CD4-positive, alpha-beta T cell treated with Interleukin-17A for 4 hours (primary cell): ENCODE data around the gene MSI2.

Experiments used
- DNase-seq: peaks from one replicate; pipeline ENCODE4 v3.0.0-alpha.2; 2020; ENCODE audit warnings: mixed read lengths

The MSI2 gene

GRCh38 chr17:57707892-57708291, 451.6 kb downstream of the MSI2 start:
- no peak for DNase-seq

DNA sequence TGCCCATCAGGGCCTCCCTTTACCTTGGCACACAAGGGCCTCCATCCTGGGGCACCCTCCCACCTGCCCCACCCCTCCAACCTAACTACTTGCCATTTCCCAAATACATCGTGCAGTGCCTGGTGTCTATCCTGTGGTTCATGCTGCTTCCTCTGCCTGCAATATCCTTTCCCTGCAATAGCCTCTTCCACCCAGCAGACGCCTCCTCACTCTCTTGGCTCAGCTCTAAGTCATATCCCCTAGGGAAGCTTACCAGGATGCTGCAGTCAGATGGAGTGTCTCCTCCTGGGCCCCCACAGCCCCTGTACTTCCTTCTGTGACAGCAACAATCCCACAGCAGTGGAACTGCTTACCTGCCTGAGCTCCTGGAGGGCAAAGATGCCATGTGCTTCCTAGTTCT, 452.1 kb downstream of the MSI2 start:
- DNase-seq = no peak

- DNase-seq = no peak
Observed at GRCh38 chr17:57713140-57713539, 456.8 kb downstream of the MSI2 start.

DNA sequence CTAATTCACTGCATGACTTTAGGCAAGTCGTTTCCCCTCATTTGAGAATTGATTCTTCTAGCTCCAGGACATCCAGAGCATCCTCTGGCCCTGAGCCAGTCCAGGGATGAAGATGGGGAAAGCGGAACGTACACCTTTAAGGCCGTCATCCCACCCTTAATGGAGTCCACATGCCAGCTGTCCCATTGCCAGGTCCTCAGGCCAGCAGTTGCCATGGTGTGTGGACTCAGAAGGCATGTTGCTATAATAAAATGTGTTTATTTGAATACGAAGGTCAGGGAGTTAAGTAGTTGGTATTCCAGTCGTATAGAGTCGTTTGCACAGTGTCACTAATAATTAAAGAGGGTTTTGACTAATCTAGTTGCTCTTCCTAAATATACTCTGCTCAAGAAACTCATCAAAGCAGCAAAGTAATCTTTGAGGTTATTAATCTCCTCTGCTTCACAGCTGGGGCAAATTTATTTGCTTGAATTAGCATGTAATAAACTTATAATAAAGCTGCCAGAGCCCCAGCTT, 458.4 kb downstream of the MSI2 start:
- DNase-seq = no peak

DNA sequence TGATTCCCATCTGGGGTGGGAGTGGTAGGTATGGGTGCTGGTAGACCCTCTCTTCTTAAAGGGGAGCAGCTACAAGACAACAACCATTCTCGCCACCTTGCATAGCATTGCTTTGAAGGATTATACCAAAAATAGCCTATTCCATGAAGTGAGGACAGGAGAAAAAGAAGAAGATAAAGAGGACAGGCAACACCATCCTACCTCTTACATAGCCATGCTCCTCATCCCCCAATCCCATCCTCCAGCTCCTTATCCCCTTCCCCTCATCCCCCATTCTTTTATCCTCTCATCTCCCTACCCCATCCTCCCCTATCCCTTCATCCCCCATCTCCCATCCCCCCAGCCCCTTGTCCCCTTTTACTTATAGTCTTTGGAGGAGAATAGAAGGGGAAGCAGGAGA, 459.7 kb downstream of the MSI2 start:
- no peak for DNase-seq

DNA sequence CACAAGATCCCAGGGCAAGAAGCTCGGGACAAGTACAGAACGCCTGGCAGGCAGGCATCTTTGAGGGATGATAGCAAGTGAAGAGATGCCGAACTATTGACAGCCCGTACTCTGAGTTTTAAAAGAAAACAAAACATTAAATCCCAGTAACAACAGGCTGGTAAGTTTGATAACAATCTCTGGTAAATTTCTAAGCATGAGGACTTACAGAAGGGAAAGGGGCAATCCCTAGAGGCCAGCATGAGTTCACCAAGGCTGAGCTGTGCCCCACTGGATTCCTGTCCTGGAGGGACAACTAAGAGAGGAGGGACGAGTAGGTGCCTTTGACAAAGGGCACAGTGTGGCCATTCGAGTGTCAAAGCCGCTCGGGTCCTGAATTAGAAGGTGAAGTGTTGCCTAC, 462.6 kb downstream of the MSI2 start:
- DNase-seq = no peak

DNA sequence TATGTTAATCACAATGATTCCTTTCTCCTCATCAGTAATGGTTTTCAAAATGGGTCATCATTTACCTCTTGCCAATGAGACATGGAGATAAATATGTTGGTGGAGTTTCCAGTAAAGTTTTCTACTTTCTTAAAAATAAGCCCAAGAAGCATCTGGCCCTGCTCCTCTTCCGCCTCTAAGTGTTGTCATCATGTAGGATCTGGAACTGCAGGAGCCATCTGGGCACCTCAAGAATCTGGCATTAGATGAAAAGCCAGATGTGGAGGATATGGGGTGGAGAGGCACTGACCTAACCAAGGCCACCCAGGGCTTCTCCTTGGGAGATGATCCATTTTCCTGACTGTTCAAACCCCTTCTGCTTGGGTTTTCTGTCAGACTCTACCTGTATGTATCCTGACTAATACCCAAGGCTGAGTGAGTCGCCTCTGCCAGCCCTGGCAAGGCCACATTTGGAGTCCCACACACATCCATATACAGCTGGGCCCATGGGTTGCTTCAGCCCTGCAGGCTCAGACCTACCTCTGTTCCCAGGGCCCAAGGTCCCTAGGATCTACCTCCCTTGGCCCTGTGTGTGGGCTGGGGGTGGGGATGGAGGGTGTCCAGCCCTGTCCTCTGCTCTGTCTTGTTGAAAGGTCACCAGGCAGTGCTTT, 464.2 kb downstream of the MSI2 start:
- no peak for DNase-seq

DNA sequence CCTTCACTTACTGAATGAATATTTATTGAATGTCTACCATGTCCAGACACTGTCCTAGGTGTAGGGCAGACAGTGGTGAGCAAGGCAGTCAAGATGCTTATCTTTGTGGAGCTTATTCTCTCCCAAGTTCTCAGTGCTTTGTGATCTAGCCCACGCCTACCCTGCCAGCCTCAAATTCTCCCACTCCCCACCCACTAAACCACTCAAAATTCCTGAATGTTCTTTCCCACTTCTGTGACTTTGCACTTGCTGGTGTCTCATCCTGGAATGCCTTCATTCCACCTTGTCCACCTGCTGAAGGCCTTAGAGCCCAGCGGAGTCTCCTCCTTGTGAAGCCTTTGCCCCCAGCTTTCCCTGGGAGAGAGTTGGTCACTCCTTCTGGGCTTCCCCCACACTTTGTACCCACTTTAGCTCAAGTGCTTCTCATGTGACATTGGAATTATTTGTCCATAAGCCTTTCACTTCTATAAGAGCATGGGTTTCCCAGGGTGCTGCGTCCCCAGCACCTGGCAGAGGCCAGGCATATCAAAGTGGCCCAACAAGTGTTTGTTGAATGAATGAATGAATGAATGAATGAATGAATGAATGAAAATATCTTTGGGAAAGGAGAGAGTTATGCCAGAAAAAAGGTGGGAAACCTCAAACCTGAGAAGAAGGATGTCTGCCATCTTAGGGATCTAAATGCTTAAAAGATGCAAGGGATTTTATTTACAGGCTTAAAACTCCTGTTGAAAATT, 465.8 kb downstream of the MSI2 start:
- DNase-seq = no peak

DNA sequence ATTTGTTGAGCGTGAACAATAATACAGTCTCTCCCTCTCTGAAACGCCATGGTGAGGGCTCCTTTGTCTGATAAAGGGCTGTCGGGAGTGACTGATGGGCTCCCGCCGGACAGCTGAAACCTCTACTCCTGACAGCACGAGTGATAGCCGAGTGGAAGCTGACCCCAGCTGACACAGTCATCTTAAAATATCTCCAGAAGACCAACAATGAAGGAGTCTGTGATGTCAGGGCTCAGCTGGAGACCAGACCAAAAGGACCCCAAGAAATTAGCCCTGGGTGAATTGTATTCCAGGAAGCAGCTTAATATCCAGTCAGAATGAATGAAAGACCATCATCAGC, 466.4 kb downstream of the MSI2 start:
- no peak for DNase-seq

GRCh38 chr17:57723427-57724025, 467.2 kb downstream of the MSI2 start:
- no peak for DNase-seq

GRCh38 chr17:57724026-57724728, 467.9 kb downstream of the MSI2 start:
- DNase-seq = no peak

- no peak for DNase-seq
Observed at GRCh38 chr17:57724729-57725125, 468.4 kb downstream of the MSI2 start.

GRCh38 chr17:57726213-57726790, 470.0 kb downstream of the MSI2 start:
- no peak for DNase-seq

DNA sequence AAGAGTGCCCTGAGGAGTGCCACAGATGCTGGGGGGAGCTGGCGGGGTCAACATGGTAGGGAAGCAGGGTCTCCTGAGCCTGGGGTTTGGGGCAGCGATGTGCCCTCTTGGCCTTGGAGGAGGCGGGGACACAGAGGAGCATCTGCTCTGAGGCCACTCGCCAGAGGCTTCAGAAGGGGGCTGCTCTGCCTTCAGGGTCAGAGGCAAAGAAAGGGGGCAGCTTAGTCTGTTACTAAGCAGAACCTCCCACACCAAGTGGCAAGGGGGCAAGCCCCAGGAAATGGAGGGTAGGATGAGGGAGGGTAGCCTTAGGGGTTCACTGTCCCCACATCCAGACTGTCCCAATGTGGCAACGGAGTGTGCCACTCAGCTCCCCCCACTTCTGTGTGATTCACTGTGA, 470.5 kb downstream of the MSI2 start:
- DNase-seq = no peak

DNA sequence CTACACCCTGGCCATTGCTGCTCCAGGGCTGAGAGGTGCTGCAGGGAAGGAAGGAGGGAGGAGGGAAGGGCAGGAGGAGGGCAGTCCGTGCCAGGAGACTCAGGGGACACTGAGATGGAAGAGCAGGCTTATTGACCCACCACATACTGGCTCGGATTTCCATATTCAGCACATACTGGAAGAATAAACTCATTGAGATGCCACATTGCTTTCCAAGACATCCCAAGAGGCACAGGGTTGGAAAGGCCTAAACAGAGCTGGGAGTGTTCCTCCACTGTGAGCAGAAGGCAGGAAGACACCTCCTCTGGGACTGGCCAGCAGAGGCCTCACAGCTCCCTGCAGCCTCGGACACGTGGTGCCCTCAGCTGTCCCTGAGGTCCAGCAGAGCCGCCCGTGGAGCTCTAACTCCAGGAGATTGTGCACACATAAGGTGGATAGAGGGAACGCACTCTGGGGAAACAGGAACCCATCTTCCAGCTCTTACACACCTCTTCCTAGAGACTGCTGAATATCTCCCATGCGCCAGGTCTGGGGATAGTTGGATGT, 471.4 kb downstream of the MSI2 start:
- no peak for DNase-seq

DNA sequence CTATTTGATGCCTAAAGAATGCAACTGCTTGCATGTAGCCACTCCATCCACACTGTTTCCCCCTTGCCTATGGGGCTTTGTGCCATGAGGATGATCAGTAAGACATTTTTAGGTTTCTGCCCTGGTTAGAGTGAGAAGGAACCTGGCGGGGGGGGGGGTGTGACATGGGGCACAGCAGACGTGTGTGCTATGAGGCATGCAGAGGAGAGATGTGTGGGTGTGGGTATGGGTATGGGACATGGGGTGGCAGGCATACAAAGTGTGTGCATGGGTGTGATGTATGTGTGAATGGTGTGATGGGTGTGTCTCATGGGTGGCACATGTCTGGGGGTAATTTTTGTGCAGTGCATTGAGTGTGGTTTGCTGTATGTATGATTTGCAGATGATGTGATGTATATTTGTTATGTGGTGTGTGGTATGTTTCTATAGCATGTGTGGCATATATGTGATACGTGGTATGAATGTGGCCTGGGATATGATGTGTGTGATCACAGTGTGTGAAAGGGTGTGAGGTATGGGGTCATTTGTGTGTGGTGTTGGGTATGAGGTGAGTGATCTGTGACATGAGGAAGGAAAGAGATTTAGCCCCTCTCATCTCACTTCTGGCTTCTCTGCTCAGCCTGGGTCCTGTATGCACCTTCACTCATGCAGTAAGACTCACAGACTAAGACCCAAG, 473.8 kb downstream of the MSI2 start:
- DNase-seq = no peak

DNA sequence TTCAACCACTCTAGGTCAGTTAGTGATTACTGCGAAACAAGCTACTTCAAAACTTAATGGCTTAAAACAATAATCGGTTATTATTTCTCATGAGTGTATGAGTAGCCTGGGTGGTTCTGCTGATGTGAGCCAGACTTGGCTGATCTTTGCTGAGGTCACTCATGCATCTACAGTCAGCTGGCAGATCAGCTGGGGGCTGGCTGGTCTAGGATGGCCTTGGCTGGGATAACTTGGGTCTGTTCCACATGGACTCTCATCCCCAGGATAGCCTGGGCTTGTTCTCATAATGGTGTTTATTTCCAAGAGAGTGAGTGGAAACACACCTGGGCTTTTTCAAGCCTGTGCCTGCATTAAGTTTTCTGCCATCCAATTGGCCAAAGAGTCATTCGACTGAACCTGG, 475.7 kb downstream of the MSI2 start:
- DNase-seq = no peak

- no peak for DNase-seq
Observed at GRCh38 chr17:57733085-57733484, 476.8 kb downstream of the MSI2 start.
